NOMO-1 treated with DMSO at 0.1 percent for 48 hours (cell line): ENCODE results near the gene CACNA1D.
"Not testable (repeated sequence)": the region's sequence is repeated elsewhere in the genome, so short reads cannot be mapped to it uniquely, and the experiment has no call there.

Experiments
- DNase-seq: peaks from one replicate; lab custom pipeline; 2025; ENCODE audit not compliant: unreplicated experiment; lab: John Stamatoyannopoulos, UW

Gene CACNA1D

DNA sequence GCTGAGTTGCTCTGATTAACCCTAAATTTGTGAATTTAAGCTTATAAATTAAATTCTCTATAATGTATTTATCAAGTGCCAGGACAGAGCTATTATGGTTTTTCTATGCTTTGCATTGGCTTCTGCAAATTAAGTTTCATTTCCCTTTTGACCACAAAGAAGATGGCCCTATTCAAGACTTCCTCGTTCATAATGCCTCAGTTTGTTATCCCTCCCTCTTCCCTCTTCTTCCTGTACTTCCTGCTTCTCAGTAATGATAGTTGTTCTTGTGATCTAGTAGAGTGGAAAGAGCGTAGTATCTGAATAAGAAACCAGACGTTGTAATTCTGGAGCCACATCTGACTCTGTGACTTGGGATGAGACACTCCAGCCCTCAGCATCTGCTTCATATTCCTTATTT, 118.7 kb downstream of the CACNA1D start:
- peak; percentile 90 for DNase-seq

DNA sequence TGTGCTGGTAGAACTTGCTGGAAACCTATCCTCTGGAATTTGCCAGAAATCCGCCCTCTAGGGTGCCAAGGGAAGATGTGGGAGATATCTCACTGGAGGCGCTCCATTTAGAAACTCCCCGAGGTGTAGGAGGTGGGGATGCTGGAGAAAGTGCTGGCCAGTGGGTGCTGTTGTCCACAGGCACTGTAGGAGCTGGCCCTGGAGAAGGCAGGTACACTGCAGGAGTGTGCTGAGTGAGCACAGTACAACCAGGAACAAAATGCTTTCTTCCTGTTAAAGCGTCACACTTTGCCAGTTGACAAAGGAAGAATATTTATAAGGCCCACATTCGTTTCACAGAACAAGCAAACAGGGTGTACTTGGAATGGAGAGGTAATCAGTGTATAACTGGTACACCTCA, 119.9 kb downstream of the CACNA1D start:
- DNase-seq, result no peak

DNA sequence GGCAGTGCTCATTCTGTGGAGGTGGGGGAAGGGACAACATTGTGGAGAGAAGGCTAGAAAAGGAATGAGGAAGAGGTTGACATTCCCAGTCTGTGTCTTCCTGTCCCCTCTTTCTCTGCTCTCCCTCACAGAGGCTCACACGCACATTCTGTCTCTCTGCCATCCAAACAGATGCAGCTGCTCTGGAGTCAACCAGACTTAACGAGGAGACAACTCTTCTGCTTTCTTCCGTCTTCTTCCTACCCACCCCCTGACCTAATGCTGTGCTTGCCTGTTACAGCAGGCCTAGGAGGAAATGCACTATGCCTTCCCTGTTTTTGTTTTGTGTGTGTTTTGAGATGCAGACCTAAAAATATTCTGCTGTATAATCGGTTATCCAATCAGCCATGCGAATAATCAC, 121.9 kb downstream of the CACNA1D start:
- no peak for DNase-seq

DNA sequence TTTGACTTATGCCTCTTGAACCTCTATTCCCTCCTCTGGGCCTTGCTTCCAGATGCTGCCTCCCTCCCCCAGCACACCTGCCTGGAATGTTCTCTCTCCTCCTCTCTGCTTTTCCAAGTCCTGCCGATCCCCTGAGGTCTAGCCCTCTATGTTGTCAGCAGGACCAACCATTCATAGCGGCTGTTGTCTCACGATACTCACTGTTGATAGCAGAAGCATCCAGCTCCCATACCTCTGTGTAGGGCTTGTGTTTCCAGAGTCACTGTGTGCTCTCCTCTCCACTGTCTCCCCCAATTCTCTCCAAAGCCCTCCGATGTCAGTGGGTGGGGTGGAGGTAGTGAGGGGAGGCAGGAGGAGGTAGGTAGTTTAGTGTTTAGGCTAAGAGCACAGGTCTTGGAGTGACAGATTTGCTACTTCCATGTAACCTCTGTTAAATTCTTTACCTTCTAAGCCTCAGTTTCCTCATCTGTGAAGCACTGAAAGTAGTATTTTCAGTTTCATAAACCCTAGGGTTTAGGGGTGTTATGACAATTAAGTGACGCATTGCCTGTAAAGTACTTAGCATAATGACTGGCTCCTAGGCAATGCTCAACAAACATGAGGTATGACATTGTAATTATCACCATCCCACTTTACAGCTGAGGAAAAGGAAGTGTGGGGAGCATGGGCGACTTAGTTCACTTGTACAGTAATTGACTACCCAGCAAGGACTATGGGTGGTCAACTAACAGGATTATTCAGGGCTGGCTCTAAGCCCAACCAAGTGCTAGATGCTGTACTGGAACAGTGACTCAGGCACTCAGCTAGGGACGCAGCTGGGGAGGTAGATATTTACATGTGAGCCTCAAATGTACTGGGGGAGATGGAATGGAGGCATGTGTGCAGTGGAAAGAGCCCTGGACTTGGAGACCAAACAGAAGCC, 122.8 kb downstream of the CACNA1D start:
- DNase-seq, result no peak

DNA sequence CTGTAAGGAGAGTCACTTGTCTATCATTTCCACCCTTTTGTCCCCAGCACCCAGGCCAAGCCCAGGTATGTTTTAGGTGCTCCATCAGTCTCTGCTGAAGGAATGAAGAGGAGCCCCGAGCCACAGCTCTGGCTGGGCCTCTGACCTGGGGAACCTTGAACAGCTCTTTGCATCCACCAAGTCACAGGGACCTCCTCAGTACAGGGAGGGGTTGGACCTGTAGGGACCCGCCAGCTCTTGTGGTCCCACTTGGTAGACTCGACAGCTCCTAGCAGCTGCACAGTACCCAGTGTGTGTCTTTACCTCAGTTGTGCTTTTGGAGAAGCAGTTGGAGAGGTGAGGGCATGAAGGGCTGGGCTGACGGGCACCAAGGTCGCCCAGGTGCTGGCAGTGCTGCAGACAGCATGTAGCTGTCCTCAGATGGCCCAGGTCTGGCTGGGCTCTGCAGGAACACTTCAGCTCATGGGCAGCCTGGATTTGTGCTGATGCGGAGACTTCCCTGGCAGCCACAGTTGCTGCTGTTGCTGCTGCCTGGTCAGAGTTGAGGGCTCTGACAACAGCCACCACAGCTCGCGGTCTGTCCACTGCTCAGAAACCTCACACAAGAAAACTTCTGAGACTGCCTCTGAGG, 123.6 kb downstream of the CACNA1D start:
- DNase-seq, result no peak

DNA sequence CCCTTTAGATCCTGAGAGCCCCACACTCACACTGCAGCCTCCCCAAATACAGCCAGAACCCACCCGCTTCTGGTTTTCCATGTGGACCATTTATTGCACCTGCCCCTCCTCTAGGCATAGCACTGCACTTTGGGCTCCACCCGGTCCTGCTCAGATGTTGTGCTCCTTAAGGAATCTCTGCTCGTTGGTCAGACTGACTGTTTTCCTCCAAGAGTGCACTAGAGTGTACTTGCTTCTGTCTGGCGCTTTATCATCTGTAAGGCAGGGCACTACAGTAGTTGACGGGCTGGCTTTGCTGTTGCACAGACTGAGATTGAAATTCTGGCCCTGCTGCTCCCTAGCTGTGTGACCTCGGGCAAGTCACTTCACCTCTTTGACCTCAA, 124.1 kb downstream of the CACNA1D start:
- no peak for DNase-seq

DNA sequence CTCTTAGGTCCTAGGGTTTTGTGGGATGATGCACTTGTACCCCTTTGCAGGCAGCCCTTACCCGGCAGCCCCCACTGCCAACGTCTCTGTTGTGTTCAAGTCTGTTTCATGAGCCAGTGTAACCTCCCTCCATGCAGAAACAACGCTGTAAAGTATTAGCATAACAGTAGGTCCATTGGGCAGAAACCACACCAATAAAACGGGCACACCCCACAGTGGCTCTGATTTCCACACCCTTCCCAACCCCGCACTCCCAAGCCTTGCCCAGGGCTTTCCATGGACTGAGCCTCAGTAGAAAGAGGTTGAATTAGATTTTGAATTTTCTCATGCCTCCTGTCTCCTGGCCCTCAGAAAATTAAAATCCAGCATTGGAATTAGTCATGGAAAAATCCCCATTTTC, 124.5 kb downstream of the CACNA1D start:
- no peak for DNase-seq

DNA sequence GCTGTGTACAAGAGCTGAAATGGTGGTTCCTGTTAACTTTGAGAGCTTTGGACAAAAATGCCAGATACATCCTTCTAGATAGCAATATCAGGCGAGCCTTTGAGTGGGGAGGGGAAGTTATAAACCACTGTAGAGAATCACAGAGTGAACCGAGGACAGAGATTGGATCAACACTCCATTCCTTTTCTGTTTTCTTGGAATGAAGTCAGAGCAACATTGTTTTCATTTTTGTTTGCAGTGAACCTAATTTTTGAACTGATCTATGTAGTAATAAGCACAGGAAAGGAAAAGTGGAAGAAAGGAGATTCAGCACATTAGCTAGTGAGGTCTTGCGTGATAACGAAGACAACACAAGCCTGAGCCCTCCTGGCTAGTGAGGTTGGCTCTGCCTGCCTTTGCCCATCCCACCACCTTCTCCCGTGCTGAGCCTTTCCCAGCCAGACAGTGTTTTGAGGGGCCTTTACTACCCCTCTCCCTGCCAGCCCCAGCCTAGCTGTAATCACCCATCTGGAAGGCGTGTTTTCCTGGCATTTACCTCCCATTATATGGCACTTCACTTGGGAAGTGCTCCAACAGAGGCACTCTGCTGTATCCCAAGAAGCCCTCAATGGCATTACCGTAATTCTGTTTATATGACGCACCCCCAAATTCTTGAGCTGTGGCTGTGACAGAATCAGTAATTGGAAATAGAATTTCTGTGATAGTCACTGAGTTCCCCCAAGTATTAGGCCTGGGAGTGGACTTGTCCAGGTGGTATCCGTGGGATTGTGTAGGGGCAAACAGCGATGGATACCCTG, 129.8 kb downstream of the CACNA1D start:
- DNase-seq, result no peak

DNA sequence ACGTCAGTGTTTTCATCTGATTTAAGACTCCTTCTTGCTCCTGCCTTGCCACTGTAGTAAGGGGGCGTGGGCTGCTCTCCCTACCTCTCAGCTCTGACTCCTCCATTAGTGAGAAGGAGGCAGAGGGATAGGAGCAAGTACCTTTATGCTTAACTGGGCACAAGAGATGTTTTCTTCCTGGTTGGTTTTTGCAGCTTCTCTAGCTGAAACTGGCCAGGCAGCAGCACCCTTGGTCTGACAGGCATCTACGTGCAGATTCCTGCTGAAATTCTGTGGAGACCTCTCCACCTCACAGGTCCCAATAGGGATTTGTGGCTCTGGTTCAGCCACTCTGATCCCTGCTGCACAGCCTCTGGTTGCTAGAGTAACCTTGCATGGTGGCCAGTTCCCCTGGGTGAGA, 132.5 kb downstream of the CACNA1D start:
- no peak for DNase-seq

DNA sequence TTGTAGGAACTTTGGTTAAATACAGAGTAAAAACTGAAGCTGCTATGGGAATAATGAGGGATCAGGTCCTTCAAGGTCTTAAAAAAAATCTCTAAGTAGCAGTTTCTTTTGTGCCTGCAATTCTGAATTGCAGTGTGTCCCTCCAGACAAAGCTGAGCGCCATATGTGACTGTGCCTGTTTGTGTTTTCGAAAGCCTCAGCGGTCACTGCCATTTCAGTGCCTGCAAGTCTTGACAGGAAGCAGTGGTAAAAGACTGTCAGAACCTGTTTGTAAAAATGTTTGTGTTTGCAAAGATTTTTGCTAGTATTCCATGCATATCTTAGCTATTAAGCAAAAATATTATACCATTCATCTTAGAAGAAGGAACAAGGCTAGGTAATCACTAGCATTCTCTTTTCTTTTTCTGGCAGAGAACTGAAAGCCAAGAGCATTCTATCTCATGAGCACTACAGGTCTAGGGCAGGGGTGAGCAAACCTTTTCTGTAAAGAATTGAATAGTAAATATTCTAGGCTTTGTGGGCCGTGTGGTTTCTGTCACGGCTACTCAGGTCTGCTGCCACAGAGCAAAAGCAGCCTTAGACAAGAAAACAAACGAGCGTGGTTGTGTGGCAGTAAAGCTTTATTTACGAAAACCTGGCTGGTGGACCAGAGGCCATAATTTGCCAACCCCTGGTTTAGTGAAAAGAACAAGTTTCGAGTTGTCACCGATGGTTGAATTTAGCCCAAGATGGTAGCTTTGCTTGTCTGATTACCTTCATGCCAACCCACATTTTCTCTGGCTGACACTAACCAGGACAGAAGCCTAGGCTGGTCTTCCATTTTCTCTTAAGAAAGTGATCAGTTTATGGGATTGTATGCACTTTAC, 134.4 kb downstream of the CACNA1D start:
- DNase-seq, result no peak

DNA sequence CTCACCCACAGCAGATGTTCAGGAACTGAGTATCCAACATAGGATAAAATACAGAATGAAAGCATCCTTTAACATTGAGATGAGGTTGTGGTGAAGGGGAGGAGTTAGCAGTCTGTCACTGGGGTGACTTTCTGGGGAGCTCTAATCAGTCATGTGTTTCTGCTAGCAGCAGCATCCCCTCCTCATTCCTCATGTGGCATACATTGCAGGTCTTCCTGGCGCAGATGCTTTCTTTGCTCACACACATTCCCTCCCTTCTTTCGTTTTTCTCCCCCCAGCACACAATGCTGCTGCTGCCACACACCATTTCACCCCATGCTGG, 135.0 kb downstream of the CACNA1D start:
- DNase-seq, result no peak

DNA sequence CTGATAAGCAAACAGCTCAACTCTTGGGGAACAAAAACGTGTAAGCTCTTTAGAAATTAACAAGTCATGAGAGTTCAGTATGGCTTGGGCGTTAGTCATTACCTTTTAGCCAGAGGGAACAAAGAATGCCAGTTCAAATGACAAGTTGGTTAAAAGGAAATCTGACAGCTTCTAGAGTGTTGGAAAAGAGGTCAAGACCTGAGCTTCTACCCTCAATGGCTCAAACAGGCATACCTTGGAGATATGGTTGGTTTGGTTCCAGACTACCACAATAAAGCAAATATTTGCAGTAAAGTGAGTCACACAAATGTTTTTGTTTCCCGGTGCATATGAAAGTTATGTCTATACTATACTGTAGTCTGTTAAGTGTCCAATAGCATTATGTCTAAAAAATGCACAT, 136.1 kb downstream of the CACNA1D start:
- no peak for DNase-seq

DNA sequence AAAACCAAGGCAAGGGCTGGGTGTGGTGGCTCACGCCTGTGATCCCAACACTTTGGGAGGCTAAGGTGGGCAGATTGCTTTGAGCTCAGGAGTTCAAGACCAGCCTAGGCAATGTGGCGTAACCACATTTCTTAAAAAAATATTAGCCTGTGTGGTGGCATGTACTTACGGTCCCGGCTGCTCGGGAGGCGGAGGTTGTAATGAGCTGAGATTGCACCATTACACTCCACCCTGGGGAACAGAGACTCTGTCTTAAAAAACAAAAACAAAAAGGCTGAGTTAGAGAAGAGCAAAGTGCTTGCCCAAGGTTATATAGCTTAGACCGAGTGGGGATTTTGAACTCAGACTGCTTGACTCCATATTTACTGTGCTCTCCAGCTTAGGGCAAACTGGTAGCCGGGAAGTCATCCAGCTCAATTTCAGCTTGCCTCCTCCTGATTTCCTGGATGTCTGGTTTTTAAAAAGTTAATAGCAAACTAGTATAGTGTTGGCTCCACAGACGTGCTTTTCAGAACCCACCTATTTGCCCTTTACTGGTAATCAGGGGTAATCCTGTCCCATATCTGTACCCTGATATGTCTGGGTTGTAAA, 138.9 kb downstream of the CACNA1D start:
- no peak for DNase-seq

DNA sequence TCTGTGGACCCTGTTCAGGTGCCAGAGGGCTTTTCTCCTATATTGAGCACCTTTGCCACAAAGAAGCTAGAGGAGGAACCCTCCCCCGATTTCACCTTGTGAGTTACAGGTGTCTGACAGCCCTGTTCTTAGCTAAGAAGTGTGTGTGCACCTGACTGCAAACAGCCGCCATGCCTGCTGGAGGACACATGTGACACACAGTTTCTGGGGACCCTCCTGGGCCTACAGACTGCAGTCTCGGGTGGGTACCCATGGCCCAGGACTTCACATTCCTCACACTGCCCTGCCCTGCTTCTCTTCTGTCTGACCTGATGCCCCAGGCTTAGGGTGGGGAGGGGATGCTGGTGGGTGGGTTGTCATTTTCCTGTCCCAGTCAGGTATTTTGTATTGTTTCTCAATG, 140.6 kb downstream of the CACNA1D start:
- DNase-seq, result no peak

DNA sequence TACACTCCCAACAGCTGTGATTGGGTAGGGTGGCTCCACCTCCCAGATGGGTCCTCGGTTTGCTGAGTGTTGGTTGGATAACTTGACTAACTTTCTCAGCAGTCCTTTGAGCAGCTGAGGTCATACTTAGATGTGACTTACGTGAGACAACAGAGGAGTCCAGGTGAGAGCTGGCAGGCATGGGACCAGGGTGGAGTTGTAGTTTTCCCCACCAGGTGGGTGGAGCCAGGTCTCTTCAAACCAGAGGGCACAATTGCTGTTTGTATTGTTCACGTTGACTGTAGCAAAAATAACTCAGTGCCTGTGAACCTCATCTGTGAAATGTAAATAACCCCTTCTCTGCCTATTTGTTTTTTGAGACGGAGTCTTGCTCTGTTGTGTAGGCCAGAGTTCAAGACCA, 144.4 kb downstream of the CACNA1D start:
- not testable (repeated sequence) for DNase-seq

DNA sequence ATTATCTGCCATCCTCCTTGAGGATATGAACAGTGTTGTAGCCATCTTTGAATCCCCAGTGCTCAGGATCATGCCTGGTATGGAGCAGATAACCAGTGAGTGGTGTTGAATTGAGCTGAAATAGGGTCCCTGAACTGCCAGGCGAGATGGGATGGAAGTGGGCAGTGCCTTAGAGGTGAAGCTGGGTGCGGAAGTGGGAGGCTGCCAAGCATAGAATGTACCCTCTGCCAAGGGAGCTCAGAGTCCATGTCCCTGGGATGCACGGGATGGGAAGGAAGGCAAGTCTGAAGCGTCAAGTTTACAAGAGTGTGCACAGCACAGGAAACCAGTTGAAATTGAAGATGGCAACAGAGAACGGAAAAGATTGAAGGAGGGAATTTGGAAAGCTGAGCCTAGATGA, 147.0 kb downstream of the CACNA1D start:
- no peak for DNase-seq

DNA sequence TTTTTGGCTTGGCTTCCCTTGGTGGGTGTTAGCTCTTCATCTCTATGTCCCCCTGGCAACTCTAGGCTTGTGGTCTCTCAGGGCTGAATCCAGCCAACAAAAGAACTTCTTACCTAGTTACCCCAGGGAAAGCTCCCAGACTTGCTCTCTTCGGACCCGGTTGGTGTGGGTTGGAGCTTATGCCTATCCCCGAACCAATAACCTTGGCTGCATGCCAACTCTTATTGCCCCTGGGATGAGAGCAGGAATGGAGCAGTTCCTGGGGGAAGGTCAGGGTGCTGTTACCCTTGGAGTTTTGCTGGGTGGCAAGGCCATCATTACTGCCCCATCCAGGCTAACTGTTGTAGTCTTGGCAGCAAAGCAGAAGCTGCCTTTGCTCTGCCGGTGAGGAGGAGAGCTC, 147.8 kb downstream of the CACNA1D start:
- DNase-seq, result no peak

DNA sequence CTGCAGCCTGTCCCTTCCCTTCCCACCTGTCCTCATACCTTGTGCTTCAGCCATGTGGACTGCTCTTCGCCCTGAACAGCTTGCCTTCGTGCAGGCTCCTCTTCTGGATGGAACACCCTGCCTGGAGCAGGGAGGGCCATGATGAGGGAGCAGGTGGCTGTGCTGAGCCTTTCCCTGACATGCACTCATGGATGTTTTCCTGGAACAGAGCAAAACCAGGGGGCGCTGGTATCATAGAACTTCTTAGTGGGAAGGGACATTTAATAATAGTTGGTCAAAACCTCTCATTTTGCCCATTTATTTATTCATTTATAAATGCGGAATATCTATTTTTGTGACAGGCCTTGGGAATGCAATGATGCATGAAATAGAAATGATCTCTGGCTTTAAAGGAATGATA, 149.3 kb downstream of the CACNA1D start:
- DNase-seq, result no peak

DNA sequence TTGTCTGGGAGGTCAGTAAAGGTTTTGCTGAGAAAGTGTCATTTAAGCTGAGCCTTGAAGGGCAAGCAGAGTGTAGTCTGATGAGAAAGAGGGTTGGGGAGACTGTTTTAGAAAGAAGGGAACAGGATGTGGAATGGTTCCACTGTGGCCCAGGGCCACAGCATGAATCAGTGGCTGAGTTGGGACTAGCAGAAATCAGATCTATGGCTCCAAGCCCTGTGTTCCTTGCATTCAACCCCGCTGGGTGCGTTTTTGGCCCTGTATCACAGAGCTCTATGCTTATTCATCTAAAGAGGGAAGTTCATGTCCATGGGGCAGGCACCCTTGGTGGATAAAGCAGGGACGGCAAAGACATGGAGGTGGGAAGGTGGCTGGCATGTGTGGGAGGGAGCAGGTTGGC, 151.3 kb downstream of the CACNA1D start:
- DNase-seq, result no peak

DNA sequence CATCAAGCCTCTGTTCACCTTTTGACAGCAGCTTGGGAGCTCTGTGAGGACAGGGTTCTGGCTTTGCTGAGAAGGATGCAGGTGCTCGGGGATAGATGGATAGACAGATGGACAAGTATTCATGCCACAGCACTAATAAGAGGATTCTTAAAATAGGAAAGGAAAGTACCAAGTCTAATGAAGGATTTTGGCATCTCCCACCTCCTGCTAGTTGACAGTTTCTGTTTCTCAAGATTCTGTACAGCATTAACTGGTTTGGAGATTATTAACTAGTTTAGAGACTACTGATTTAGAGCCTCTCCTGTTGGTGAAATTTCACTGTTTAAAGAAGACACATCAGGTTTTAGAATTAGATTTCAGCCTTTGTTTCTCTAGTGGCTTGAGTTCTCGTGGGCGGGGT, 152.3 kb downstream of the CACNA1D start:
- DNase-seq, result no peak

DNA sequence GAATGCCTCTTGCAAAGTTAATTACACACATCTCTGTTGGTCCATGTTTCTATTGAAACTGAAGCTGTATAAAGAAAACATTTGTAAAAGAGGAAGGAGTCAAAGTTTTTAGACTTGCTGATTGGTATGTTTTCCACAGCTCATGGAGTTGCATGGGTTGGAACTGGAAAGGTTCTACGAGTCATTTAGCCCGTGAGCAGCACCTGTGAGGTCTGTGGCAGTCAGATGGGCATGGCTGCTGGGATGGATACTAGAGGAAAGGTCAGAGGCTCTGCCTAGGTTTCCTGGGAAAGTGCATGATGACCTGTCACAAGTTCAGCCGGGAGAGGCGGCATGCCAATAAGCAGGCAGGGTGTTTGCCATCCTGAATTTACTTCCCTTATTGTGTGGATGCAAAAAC, 155.4 kb downstream of the CACNA1D start:
- no peak for DNase-seq
